SK-N-SH (cell line): Measurements from ENCODE around the gene OR2K2.

ENCODE experiments used
- CHD2 ChIP-seq: fragments of 150-350 bp; IDR thresholded peaks from 2 replicates; pipeline ENCODE4 v1.6.1; 2018; ENCODE audit warnings: low read length; ENCODE audit not compliant: partially characterized antibody
- CTCF ChIP-seq: fragments of 200-600 bp; sonication (generic); IDR thresholded peaks from 2 replicates; pipeline ENCODE4 v1.6.1; 2017; ENCODE audit warnings: antibody characterized with exemption, mild to moderate bottlenecking, moderate library complexity
- EP300 ChIP-seq, 2 experiments: IDR thresholded peaks; 2 replicates each; pipeline versions ENCODE4 v1.4.0 to v1.6.1; 2012; ENCODE audit warnings: borderline replicate concordance in 1 of 2, low read depth in 1 of 2, low read length in 1 of 2
- GABPA ChIP-seq: IDR thresholded peaks from 2 replicates; pipeline ENCODE4 v1.4.0; 2012; ENCODE audit warnings: low read depth, mild to moderate bottlenecking
- POLR2AphosphoS5 ChIP-seq: IDR thresholded peaks from 2 replicates; pipeline ENCODE4 v1.6.1; 2012; ENCODE audit warnings: low read depth, low read length
- YY1 ChIP-seq: IDR thresholded peaks from 2 replicates; pipeline ENCODE4 v1.4.0; 2012; ENCODE audit warnings: low read depth, mild to moderate bottlenecking

GRCh38 chr9:111330124-111330523 lies at the start of gene OR2K2:
- no peak for TF ChIP-seq EP300 (IDR thresholded peaks at IDR 0.05; ENCODE audit: borderline replicate concordance in 1 of 2, low read depth in 1 of 2, low read length in 1 of 2)
- no peak for TF ChIP-seq CTCF
- TF ChIP-seq YY1: no peak
- TF ChIP-seq POLR2AphosphoS5: no peak
- TF ChIP-seq GABPA: no peak
- TF ChIP-seq CHD2: no peak
